ENCODE data around the gene CD47. TPM values are rescaled to one million over a fixed set of nuclear protein-coding genes. Genes with fewer than 3 reads are reported as not detected.

CD47 gene
- total RNA-seq, 1 experiment from 2014 or later: 15.5 TPM

GRCh38 chr3:108051005-108051404 lies 39.8 kb downstream of the CD47 start:
- Histone ChIP-seq H3K27me3 (replicated peaks; ENCODE audit: control insufficient read depth, insufficient read depth, low read length) (no peaks in the 10 kb centered on the region), H3K9me3 (no peaks in the 10 kb centered on the region), H3K4me1 (no peaks in the 10 kb centered on the region), H3K36me3 (ENCODE audit: control insufficient read depth, insufficient read depth, low read length) (no peaks in the 10 kb centered on the region), H3K4me3 (ENCODE audit: low read depth, low read length) (no peak overlapping the region)
- no peak overlapping the region for H3K27ac Mint-ChIP-seq (ENCODE audit: unreplicated experiment)
- H3K4me3 Mint-ChIP-seq (ENCODE audit: unreplicated experiment): no peak overlapping the region
- intact Hi-C loops (cut with micrococcal nuclease; ENCODE audit: unreplicated experiment): no loop called here
- TF ChIP-seq, protein P1, sequence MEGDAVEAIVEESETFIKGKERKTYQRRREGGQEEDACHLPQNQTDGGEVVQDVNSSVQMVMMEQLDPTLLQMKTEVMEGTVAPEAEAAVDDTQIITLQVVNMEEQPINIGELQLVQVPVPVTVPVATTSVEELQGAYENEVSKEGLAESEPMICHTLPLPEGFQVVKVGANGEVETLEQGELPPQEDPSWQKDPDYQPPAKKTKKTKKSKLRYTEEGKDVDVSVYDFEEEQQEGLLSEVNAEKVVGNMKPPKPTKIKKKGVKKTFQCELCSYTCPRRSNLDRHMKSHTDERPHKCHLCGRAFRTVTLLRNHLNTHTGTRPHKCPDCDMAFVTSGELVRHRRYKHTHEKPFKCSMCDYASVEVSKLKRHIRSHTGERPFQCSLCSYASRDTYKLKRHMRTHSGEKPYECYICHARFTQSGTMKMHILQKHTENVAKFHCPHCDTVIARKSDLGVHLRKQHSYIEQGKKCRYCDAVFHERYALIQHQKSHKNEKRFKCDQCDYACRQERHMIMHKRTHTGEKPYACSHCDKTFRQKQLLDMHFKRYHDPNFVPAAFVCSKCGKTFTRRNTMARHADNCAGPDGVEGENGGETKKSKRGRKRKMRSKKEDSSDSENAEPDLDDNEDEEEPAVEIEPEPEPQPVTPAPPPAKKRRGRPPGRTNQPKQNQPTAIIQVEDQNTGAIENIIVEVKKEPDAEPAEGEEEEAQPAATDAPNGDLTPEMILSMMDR (IDR thresholded peaks at IDR 0.05; ENCODE audit: insufficient read depth in 1 of 2, low read depth in 1 of 2, low read length in 1 of 2, severe bottlenecking in 1 of 2, unreplicated experiment in 1 of 2): no peak
- H3K9me3 Mint-ChIP-seq (ENCODE audit: unreplicated experiment): no peaks in the 10 kb centered on the region
- BruUV-seq (replicated peaks): no TSS peak
- H3K36me3 Mint-ChIP-seq (ENCODE audit: insufficient read depth, unreplicated experiment): no peaks in the 10 kb centered on the region
- ChIA-PET POLR2A (no interaction called here), CTCF (no interaction called here)
- no peaks in the 10 kb centered on the region for H3K27me3 Mint-ChIP-seq (ENCODE audit: insufficient read depth, unreplicated experiment)
- no peak for DNase-seq
- H3K4me1 Mint-ChIP-seq (ENCODE audit: low read depth, unreplicated experiment): peaks cover 6% of the 10 kb centered on the region

GRCh38 chr3:108047987-108048386 lies 42.8 kb downstream of the CD47 start:
- Histone ChIP-seq H3K27me3 (replicated peaks; ENCODE audit: control insufficient read depth, insufficient read depth, low read length) (no peaks in the 10 kb centered on the region), H3K4me1 (no peaks in the 10 kb centered on the region), H3K36me3 (ENCODE audit: control insufficient read depth, insufficient read depth, low read length) (no peaks in the 10 kb centered on the region), H3K4me3 (ENCODE audit: low read depth, low read length) (no peak overlapping the region), H3K9me3 (no peaks in the 10 kb centered on the region)
- Mint-ChIP-seq H3K36me3 (ENCODE audit: insufficient read depth, unreplicated experiment) (no peaks in the 10 kb centered on the region), H3K9me3 (ENCODE audit: unreplicated experiment) (no peaks in the 10 kb centered on the region), H3K4me3 (ENCODE audit: unreplicated experiment) (no peak overlapping the region), H3K4me1 (ENCODE audit: low read depth, unreplicated experiment) (peaks cover under 1% of the 10 kb centered on the region), H3K27me3 (ENCODE audit: insufficient read depth, unreplicated experiment) (peaks cover 3% of the 10 kb centered on the region), H3K27ac (ENCODE audit: unreplicated experiment) (no peak overlapping the region)
- no TSS peak for BruUV-seq (replicated peaks)
- no peak for DNase-seq
- TF ChIP-seq, protein P1 (IDR thresholded peaks at IDR 0.05; ENCODE audit: insufficient read depth in 1 of 2, low read depth in 1 of 2, low read length in 1 of 2, severe bottlenecking in 1 of 2, unreplicated experiment in 1 of 2): no peak
- ChIA-PET CTCF (no interaction called here), POLR2A (no interaction called here)
- intact Hi-C loops (cut with micrococcal nuclease; ENCODE audit: unreplicated experiment): no loop called here

- BruUV-seq (replicated peaks): no TSS peak
- POLR2A ChIA-PET: no interaction called here
- H3K4me3 ChIP-seq (ENCODE audit: low read depth, low read length): no peak overlapping the region
- CTCF ChIA-PET: no interaction called here
- H3K4me3 Mint-ChIP-seq (ENCODE audit: unreplicated experiment): no peak overlapping the region
- TF ChIP-seq, protein P1 (IDR thresholded peaks at IDR 0.05; ENCODE audit: insufficient read depth in 1 of 2, low read depth in 1 of 2, low read length in 1 of 2, severe bottlenecking in 1 of 2, unreplicated experiment in 1 of 2): no peak
- H3K27me3 ChIP-seq (replicated peaks; ENCODE audit: control insufficient read depth, insufficient read depth, low read length): no peaks in the 10 kb centered on the region
- H3K9me3 Mint-ChIP-seq (ENCODE audit: unreplicated experiment): no peaks in the 10 kb centered on the region
- intact Hi-C loops (cut with micrococcal nuclease; ENCODE audit: unreplicated experiment): no loop called here
- peaks cover 3% of the 10 kb centered on the region for H3K27me3 Mint-ChIP-seq (ENCODE audit: insufficient read depth, unreplicated experiment)
- DNase-seq: no peak
- no peak overlapping the region for H3K27ac Mint-ChIP-seq (ENCODE audit: unreplicated experiment)
- H3K36me3 Mint-ChIP-seq (ENCODE audit: insufficient read depth, unreplicated experiment): no peaks in the 10 kb centered on the region
- H3K36me3 ChIP-seq (ENCODE audit: control insufficient read depth, insufficient read depth, low read length): no peaks in the 10 kb centered on the region
- no peaks in the 10 kb centered on the region for H3K4me1 ChIP-seq
- no peaks in the 10 kb centered on the region for H3K9me3 ChIP-seq
- H3K4me1 Mint-ChIP-seq (ENCODE audit: low read depth, unreplicated experiment): no peaks in the 10 kb centered on the region
Observed at GRCh38 chr3:108046247-108046646, 44.6 kb downstream of the CD47 start.

All from Caco-2 (cell line).